ELF-1 (cell line): ENCODE measurements around the gene ADGRA1.

Experiments
- DNase-seq: peaks from one replicate; pipeline ENCODE4 v3.0.0-alpha.2; 2016; ENCODE audit warnings: low read depth, low spot score

Gene ADGRA1

GRCh38 chr10:133094866-133095265 is 7.1 kb downstream of the ADGRA1 start:
- DNase-seq: no peak

DNA sequence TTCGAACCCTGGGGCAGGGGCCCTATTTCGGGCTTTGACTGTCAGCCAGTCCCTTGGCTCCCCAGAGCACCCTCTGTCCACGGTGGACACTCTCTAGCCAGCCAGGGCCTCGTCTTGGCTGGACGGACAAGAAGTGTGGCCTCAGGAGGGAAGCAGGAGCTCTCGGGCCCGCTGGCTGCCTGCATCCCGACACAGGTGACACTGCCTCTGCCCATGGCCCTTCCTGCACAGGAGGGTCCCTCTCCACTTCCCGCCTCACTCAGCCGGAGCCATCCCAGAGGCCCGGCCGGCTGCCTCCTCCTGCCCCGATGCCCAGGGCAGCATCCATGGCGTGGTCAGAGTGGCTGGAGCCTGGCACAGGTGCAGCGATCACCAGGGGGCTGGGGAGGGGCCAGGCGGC is 7.9 kb downstream of the ADGRA1 start:
- DNase-seq: no peak

- DNase-seq: no peak
Observed at GRCh38 chr10:133096616-133097269, 9.0 kb downstream of the ADGRA1 start.

GRCh38 chr10:133097418-133097817 is 9.7 kb downstream of the ADGRA1 start:
- no peak for DNase-seq

- no peak for DNase-seq
Observed at GRCh38 chr10:133097961-133098360, 10.2 kb downstream of the ADGRA1 start.

- DNase-seq: no peak
Observed at GRCh38 chr10:133098426-133099124, 10.9 kb downstream of the ADGRA1 start.

DNA sequence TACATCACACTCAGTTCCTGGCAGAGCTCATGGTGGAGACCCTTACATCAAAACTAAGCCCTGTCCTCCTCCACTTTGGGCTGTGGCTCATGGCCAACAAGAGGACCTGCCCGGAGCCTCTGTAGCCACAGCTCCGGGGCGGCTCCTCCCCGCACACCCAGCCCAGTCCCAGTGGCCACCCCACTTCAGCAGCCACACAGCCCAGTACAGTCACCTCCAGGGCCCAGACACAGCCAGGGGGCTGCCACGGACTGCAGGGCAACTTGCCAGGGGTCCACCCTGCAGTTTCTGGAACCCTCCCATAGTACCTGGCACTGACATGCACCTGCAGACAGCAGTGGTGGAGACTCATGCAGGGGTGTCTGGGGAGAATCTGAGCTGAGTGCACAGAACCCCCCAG is 11.8 kb downstream of the ADGRA1 start:
- no peak for DNase-seq

DNA sequence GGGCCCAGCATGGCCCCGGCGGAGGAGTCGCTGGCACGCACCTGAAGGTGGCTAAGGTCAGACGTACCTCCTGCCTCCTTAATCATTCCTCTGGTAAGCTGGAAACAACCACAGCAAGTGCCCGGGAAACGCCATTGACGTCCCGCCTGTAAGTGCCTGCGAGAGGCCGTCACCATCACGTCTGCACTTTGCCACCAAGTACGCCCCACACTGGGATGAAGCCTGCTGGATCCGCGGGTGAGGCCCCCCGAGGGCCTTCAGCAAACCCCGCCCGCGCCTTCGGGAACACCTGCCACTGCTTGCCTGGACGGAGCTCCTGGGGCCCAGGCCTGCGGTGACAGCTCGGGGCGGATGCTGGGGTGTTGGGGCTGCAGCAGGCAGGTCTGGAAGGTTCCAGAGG is 12.5 kb downstream of the ADGRA1 start:
- no peak for DNase-seq

GRCh38 chr10:133100706-133101415 is 13.1 kb downstream of the ADGRA1 start:
- peak; percentile 99 for DNase-seq

DNA sequence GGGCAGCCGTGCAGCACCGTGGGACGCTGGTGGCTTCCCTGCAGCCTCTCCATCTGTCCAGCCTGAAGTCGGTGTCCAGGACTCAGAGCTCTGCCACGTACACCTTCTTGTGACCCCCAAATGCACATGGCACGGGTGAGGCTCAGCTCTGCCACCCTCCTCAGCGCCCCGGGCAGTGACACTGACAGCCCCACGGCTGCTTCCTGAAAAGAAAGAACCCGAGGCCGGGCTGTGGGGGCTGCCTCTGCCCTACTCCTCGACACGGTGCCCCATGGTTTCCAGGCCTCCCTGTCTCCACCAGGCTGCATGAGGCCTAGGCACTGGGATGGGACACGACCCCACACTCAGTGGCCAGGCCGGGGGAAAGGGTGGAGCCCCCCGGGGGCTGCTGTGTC is 13.7 kb downstream of the ADGRA1 start:
- DNase-seq: no peak

- no peak for DNase-seq
Observed at GRCh38 chr10:133102415-133103095, 14.8 kb downstream of the ADGRA1 start.

- DNase-seq: no peak
Observed at GRCh38 chr10:133103311-133103910, 15.7 kb downstream of the ADGRA1 start.

DNA sequence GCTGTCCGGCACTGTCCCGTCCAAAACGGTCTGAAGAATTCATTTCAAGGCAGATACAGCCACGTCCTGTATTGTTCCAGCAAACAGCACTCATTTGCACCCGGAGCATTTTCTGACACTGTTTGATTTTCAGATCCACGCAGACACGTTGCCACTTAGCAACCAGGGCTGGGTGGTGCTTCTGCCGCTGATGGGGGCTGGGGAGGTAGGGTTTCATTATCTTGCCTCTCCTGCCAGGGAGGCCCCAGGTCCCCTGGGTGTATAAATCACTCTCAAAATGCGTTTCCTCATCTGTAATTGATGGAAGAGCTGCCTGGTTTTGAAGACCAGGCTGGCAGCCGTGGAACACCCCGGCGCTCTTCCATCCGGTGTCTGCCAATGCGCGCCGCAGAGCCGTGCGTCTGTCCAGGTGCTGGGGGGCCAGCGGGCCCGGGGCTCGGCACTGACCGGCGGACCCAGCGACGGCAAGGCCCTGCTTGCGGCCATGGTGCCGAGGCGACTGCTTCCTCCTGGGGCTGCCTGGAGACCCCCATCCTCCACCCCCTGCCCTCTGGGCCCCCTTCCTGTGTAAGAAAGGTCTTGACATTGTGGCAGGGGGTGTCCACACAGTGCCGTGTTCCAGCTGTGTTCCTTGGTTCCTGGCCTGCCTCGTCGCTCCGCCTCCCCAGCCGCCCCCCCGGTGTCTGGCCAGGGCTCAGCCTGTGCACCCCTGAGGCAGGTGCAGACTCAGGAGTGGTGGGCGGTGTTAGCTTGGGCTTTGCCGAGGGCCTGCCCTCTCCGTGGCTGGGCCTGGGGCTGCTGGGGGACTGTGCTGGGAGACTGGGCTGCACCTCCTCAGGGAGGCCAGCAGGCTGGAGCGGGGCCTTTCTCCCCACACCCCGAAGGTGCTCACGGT is 16.6 kb downstream of the ADGRA1 start:
- DNase-seq: no peak

- DNase-seq: no peak
Observed at GRCh38 chr10:133104963-133105640, 17.4 kb downstream of the ADGRA1 start.

- DNase-seq: no peak
Observed at GRCh38 chr10:133105686-133106390, 18.1 kb downstream of the ADGRA1 start.

- no peak for DNase-seq
Observed at GRCh38 chr10:133106516-133106915, 18.8 kb downstream of the ADGRA1 start.

DNA sequence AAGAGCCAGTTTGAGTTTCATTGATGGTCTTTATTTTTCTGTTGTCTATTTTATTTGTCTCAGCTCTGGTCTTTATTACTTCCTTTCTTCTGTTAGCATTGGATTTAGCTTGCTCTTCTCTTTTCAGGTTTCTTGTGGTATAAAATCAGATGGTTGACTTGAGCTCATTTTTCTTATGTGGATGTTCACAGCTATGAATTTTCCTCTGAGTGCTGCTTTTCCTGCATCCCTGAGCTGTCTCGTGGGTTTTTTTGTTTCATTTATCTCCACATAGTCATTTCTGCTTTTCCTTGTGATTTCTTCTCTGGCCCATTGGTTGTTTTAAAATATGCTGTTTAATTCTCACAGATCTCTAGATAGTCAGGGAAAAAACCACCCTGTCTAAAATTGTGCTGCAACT is 19.7 kb downstream of the ADGRA1 start:
- DNase-seq: no peak

GRCh38 chr10:133109711-133110110 is 22.0 kb downstream of the ADGRA1 start:
- DNase-seq: no peak

GRCh38 chr10:133110133-133110532 is 22.4 kb downstream of the ADGRA1 start:
- DNase-seq: no peak
